ENCODE measurements around the gene HERPUD2. TPM values are rescaled to one million over a fixed set of nuclear protein-coding genes. Genes with fewer than 3 reads are reported as not detected.
A peak's percentile ranks its signal among the peaks of the same experiment; 100 is the strongest.

The HERPUD2 gene
- total and polyA plus RNA-seq, 2 donors (not counting 1 experiment from before 2014, with no cell fraction given) = 32.5 to 49.4 TPM

DNA sequence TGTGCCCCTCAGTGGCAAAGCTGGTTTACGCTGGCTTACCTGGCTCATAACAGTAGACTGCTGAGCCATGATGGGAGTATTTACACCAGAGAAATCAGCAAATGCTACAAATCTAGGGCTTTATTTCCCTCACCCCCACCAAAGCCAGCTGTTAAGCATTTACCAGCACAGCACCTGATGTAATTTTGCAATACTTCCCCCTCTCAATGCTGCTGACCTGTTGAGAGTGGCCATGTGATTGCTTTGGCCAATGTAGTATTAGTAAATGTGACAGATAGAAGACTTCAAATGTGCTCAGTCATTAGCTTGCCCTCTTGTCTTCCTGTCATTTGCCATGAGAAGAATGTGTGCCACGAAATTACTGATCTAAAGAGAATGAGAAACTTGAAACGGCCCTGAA, 46.6 kb downstream of the HERPUD2 start:
- H4K20me1 ChIP-seq (ENCODE audit: control insufficient read depth, extremely low read depth, insufficient read depth, low read length) = no peaks in the 10 kb centered on the region
- H3K79me2 ChIP-seq (ENCODE audit: control insufficient read depth, insufficient read depth, low read length) = peaks cover 8% of the 10 kb centered on the region
- TF ChIP-seq EZH2 (IDR thresholded peaks at IDR 0.05; ENCODE audit: low read length, missing control alignments) (no peak), CTCF (conservative IDR thresholded peaks at IDR 0.05 in 1 of 2, IDR thresholded peaks at IDR 0.05 in 1 of 2; ENCODE audit: low read depth in 1 of 2, low read length in 2 of 2) (no peak)
- H3K4me3 ChIP-seq (replicated peaks in 1 of 4; ENCODE audit: control extremely low read depth in 1 of 4, insufficient read depth in 1 of 4, low read depth in 3 of 4, low read length in 4 of 4) = no peak overlapping the region
- no peak for DNase-seq (ENCODE audit: low read depth in 2 of 2)
- no peaks in the 10 kb centered on the region for H3K4me1 ChIP-seq (ENCODE audit: control insufficient read depth, extremely low read depth, insufficient read depth, low read length)
- no peaks in the 10 kb centered on the region for H3K9me3 ChIP-seq (ENCODE audit: control insufficient read depth, insufficient read depth, low read depth, low read length)
- H3K27ac ChIP-seq (ENCODE audit: insufficient read depth, low read length) = no peak overlapping the region
- no peaks in the 10 kb centered on the region for H3K36me3 ChIP-seq (ENCODE audit: control insufficient read depth, insufficient read depth, low read length)
- no peak overlapping the region for H3K9ac ChIP-seq (ENCODE audit: insufficient read depth, low read length)
- no peak overlapping the region for H3K4me2 ChIP-seq (ENCODE audit: extremely low read depth, insufficient read depth, low read length)
- no peaks in the 10 kb centered on the region for H3K27me3 ChIP-seq (ENCODE audit: control insufficient read depth, insufficient read depth, low read length)
- no peak overlapping the region for H2AFZ ChIP-seq (ENCODE audit: low read length)

- peak in 1 of 2 donors; percentile 29 for DNase-seq (ENCODE audit: low read depth in 2 of 2)
- Histone ChIP-seq H3K4me2 (ENCODE audit: extremely low read depth, insufficient read depth, low read length) (no peak overlapping the region), H3K27ac (ENCODE audit: insufficient read depth, low read length) (no peak overlapping the region), H3K4me3 (replicated peaks in 1 of 4; ENCODE audit: control extremely low read depth in 1 of 4, insufficient read depth in 1 of 4, low read depth in 3 of 4, low read length in 4 of 4) (no peak overlapping the region), H3K4me1 (ENCODE audit: control insufficient read depth, extremely low read depth, insufficient read depth, low read length) (no peaks in the 10 kb centered on the region), H3K9me3 (ENCODE audit: control insufficient read depth, insufficient read depth, low read depth, low read length) (no peaks in the 10 kb centered on the region), H2AFZ (ENCODE audit: low read length) (no peak overlapping the region), H4K20me1 (ENCODE audit: control insufficient read depth, extremely low read depth, insufficient read depth, low read length) (no peaks in the 10 kb centered on the region), H3K79me2 (ENCODE audit: control insufficient read depth, insufficient read depth, low read length) (peaks cover 8% of the 10 kb centered on the region), H3K9ac (ENCODE audit: insufficient read depth, low read length) (no peak overlapping the region), H3K27me3 (ENCODE audit: control insufficient read depth, insufficient read depth, low read length) (no peaks in the 10 kb centered on the region), H3K36me3 (ENCODE audit: control insufficient read depth, insufficient read depth, low read length) (no peaks in the 10 kb centered on the region)
- TF ChIP-seq CTCF (conservative IDR thresholded peaks at IDR 0.05 in 1 of 2, IDR thresholded peaks at IDR 0.05 in 1 of 2; ENCODE audit: low read depth in 1 of 2, low read length in 2 of 2) = no peak
- no peak for TF ChIP-seq EZH2 (IDR thresholded peaks at IDR 0.05; ENCODE audit: low read length, missing control alignments)
These were observed 47.8 kb downstream of the HERPUD2 start for GRCh38 chr7:35647171-35647574.

DNA sequence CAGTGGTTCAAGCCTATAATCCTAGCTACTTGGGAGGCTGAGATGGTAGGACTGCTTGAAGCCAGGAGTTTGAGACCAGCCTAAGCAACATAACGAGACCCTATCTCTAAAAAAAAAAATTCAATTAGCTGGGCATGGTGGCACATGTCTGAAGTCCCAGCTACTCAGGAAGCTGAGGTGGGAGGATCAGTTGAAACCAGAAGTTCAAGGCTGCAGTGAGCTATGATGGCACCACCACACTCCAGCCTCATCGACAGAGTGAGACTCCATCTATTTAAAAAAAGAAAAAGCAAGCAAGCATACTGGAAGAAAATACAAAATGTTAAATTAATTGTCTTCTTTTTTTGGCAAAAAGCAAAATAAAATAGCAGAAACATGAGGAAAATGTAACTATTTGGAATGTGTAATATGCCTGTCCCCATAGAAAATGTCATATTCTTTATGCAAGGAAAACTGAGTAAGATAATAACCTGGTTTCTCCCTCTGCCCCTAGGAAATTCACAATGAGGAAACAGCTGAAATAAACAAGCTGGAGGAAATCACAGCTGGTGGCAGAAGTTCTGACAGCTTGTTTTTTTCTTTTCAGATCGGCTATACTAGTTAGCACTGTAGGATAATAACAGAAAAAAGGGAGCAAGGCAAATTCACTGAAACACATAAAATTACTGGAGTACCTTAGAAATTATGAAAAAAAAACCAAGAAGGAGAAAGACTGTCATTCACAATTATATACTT, 48.5 kb downstream of the HERPUD2 start:
- Histone ChIP-seq H3K4me3 (replicated peaks in 1 of 4; ENCODE audit: control extremely low read depth in 1 of 4, insufficient read depth in 1 of 4, low read depth in 3 of 4, low read length in 4 of 4) (no peak overlapping the region), H4K20me1 (ENCODE audit: control insufficient read depth, extremely low read depth, insufficient read depth, low read length) (no peaks in the 10 kb centered on the region), H3K9ac (ENCODE audit: insufficient read depth, low read length) (no peak overlapping the region), H3K79me2 (ENCODE audit: control insufficient read depth, insufficient read depth, low read length) (peaks cover 8% of the 10 kb centered on the region), H3K27me3 (ENCODE audit: control insufficient read depth, insufficient read depth, low read length) (no peaks in the 10 kb centered on the region), H3K27ac (ENCODE audit: insufficient read depth, low read length) (no peak overlapping the region), H2AFZ (ENCODE audit: low read length) (no peak overlapping the region), H3K4me2 (ENCODE audit: extremely low read depth, insufficient read depth, low read length) (no peak overlapping the region), H3K36me3 (ENCODE audit: control insufficient read depth, insufficient read depth, low read length) (no peaks in the 10 kb centered on the region), H3K4me1 (ENCODE audit: control insufficient read depth, extremely low read depth, insufficient read depth, low read length) (no peaks in the 10 kb centered on the region), H3K9me3 (ENCODE audit: control insufficient read depth, insufficient read depth, low read depth, low read length) (no peaks in the 10 kb centered on the region)
- TF ChIP-seq EZH2 (IDR thresholded peaks at IDR 0.05; ENCODE audit: low read length, missing control alignments) (no peak), CTCF (conservative IDR thresholded peaks at IDR 0.05 in 1 of 2, IDR thresholded peaks at IDR 0.05 in 1 of 2; ENCODE audit: low read depth in 1 of 2, low read length in 2 of 2) (no peak)
- DNase-seq (ENCODE audit: low read depth in 2 of 2) = peak in 1 of 2 donors; percentile 42
